BJ (cell line): ENCODE results near the gene RYR1. TPM values are rescaled to one million over a fixed set of nuclear protein-coding genes. Genes with fewer than 3 reads are reported as not detected.

Experiments used
- CTCF ChIA-PET: fragments of 350-600 bp; formaldehyde crosslinking; extraction: SDS; loops from one replicate; lab custom pipeline; 2021; ENCODE audit warnings: antibody characterized with exemption, inconsistent platforms; lab: Yijun Ruan, JAX
- POLR2A ChIA-PET: fragments of 300-600 bp; sonication (Branson Sonifier 250); formaldehyde crosslinking; extraction: SDS; loops from one replicate; lab custom pipeline; 2021; ENCODE audit warnings: antibody characterized with exemption; lab: Charles Lee
- DNase-seq: peaks from one replicate; pipeline ENCODE4 v3.0.0-alpha.2; 2011; ENCODE audit warnings: low read depth
- H3K27me3 ChIP-seq: 2 replicates; pipeline ENCODE4 v1.6.0; 2011; ENCODE audit warnings: low read length; ENCODE audit not compliant: control insufficient read depth, insufficient read depth
- H3K36me3 ChIP-seq: 2 replicates; pipeline ENCODE4 v1.5.1; 2011; ENCODE audit warnings: low read length; ENCODE audit not compliant: control insufficient read depth, insufficient read depth
- H3K4me3 ChIP-seq: 2 replicates; pipeline ENCODE4 v1.5.1; 2011; ENCODE audit warnings: low read depth, mild to moderate bottlenecking, control low read depth, low read length
- polyA plus RNA-seq: library from polyadenylated mRNA; depleted of rRNA; stranded (reverse); fragments of >200 nt; gene quantifications from 2 replicates; pipeline ENCODE4 v1.2.3, GENCODE V29; 2011
- TF ChIP-seq, protein P1 (sequence below): IDR thresholded peaks from 2 replicates; pipeline ENCODE4 v1.5.1; 2011; ENCODE audit warnings: low read depth, mild to moderate bottlenecking, control low read depth, inconsistent platforms, low read length, moderate library complexity; ENCODE audit not compliant: insufficient read depth

The RYR1 gene
- polyA plus RNA-seq, 1 experiment: 0.04 TPM

DNA sequence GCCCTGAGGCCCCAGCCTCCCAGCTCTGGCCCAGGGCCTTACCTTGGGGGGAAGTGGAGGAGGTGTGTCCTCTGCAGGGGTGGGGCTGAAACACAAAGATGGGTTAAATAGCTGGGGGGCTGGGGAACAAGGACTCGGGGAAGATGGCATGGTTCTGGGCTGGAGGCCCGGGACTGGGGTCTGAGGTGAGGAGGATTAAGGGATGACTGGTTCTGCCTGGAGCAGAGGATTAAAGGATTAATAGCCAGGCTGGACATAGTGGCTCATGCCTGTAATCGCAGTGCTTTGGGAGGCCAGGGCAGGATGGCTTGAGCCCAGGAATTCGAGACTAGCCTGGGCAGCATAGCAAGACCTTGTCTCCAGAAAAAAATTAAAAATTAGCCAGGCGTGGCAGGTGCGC, 172.6 kb downstream of the RYR1 start:
- DNase-seq: no peak
- Histone ChIP-seq H3K4me3 (no peak overlapping the region), H3K27me3 (no peaks in the 10 kb centered on the region), H3K36me3 (no peaks in the 10 kb centered on the region)
- ChIA-PET CTCF (no interaction called here), POLR2A (no interaction called here)
- TF ChIP-seq, protein P1, sequence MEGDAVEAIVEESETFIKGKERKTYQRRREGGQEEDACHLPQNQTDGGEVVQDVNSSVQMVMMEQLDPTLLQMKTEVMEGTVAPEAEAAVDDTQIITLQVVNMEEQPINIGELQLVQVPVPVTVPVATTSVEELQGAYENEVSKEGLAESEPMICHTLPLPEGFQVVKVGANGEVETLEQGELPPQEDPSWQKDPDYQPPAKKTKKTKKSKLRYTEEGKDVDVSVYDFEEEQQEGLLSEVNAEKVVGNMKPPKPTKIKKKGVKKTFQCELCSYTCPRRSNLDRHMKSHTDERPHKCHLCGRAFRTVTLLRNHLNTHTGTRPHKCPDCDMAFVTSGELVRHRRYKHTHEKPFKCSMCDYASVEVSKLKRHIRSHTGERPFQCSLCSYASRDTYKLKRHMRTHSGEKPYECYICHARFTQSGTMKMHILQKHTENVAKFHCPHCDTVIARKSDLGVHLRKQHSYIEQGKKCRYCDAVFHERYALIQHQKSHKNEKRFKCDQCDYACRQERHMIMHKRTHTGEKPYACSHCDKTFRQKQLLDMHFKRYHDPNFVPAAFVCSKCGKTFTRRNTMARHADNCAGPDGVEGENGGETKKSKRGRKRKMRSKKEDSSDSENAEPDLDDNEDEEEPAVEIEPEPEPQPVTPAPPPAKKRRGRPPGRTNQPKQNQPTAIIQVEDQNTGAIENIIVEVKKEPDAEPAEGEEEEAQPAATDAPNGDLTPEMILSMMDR: no peak

DNA sequence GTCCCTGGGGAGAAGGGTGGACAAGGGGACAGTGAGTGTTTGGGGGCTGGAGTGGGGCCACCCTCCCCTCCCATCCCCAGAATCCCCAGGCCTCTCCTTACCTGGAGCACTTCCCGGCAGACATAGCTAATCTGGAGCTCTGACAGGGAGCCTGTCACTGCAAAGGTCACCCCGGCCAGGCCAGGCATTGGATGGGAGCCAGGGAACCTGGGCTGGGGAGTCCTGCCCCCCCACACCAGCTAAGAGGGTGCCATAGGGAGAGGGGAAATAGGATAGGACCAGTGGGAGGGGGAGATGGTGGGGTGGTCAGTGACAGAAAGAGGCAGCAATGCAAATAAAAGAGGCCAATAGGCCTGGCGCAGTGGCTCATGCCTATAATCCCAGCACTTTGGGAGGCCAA, 180.8 kb downstream of the RYR1 start:
- DNase-seq: no peak
- H3K27me3 ChIP-seq: no peaks in the 10 kb centered on the region
- no peaks in the 10 kb centered on the region for H3K36me3 ChIP-seq
- TF ChIP-seq, protein P1: no peak
- no peak overlapping the region for H3K4me3 ChIP-seq
- ChIA-PET CTCF (interaction anchor here (0.6 to 1.4 kb wide), 3 partner anchors 20 to 316 kb away, joined by 3 read pairs; partner anchors contain the start of genes MRPS12 and SARS2), POLR2A (interaction anchor here (0.7 kb wide), 1 partner anchor 36 kb away, joined by 3 read pairs; no protein-coding TSS in a partner anchor)

DNA sequence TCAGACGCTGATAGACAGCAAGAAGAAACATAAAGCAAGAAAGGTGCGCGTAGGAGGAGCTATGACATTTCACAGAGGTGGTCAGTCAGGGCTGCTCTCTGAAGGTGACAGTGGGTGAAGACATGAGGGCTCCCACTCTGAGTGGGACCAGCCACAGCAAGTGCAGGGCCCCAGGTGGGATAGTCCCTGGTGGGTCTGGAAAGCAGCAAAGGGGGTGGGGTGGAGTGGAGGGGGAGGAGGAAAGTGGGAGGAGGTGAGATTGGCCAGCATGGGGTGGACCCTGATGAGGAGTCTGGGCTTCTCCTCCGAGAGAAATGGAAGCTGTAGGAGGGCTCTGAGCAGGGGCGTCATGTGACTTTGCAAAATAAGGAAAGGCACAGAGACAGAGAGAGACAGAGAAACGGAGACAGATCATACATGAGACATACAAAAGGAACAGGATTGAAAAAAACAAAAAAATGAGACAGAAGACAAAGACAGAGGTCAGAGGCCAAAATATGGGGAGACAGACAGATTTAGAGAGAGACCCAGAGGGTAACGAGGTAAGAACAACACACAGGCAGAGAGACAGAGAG, 181.6 kb downstream of the RYR1 start:
- no peaks in the 10 kb centered on the region for H3K27me3 ChIP-seq
- POLR2A ChIA-PET: no interaction called here
- CTCF ChIA-PET: no interaction called here

DNA sequence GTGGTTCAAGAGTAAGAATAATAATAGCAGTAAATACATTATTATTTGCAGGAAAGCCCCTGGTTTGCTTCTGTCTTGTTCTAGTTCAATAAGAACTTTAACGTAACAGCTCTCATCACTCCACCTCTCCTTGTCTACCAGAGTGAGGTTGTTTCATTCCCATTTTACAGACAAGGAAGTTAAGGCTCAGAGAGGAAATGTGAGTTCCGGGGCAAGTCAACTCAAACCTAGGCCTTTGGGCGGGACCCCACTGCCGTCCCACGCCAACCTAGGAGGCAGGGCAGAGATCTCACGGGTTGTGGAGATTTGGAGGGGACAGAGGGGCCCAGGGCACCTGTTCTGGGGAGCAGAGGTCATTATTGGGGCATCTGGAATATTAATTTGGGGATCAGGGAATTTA, 182.8 kb downstream of the RYR1 start:
- Histone ChIP-seq H3K27me3 (no peaks in the 10 kb centered on the region), H3K36me3 (peaks cover under 1% of the 10 kb centered on the region), H3K4me3 (no peak overlapping the region)
- POLR2A ChIA-PET: no interaction called here
- TF ChIP-seq, protein P1: no peak
- DNase-seq: no peak
- CTCF ChIA-PET: no interaction called here

More for the DNA sequence above, 181.6 kb downstream of the RYR1 start:
- DNase-seq: no peak
- Histone ChIP-seq H3K36me3 (no peaks in the 10 kb centered on the region), H3K4me3 (no peak overlapping the region)
- TF ChIP-seq, protein P1: no peak

DNA sequence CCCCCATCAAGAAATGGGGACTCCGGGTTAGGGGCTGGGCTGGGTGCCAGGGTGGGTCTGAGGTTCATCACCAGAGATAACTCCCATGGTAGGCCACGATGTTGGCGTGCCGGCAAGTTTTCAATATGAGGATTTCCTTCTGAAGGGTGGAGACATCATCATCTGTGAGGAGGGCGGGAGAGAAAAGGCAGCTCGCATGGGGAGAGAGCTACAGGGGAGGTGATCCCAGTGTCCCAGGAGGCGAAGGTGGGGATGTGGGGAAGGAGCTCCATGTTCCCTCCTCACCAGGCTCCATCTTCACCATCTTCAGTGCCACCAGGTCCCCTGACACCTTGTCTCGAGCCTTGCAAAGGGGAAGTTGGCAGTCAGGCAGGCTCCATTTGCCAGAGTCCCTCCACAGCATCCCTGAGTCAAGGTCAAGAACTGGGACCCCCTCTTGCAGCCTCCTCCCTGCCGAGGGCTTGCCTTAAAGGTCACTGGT, 183.8 kb downstream of the RYR1 start:
- TF ChIP-seq, protein P1: no peak
- no peak overlapping the region for H3K4me3 ChIP-seq
- POLR2A ChIA-PET: no interaction called here
- H3K27me3 ChIP-seq: no peaks in the 10 kb centered on the region
- DNase-seq: no peak
- CTCF ChIA-PET: interaction anchor here (1.0 to 2.0 kb wide), 3 partner anchors 14 to 215 kb away, joined by 3 to 6 read pairs (median 3); partner anchors contain the start of gene FAM98C
- peaks cover 7% of the 10 kb centered on the region for H3K36me3 ChIP-seq
